RKO (cell line): ENCODE results near the gene COX11.

Experiments
- DNase-seq: peaks from one replicate; pipeline ENCODE4 v3.0.0-alpha.2; 2016; ENCODE audit warnings: low spot score

Gene COX11

GRCh38 chr17:54967621-54968261 lies 713 bp downstream of the COX11 start:
- DNase-seq, result peak; percentile 60

GRCh38 chr17:54956791-54957190 lies 11.7 kb downstream of the COX11 start:
- DNase-seq, result no peak

GRCh38 chr17:54951286-54951685 lies 17.2 kb downstream of the COX11 start:
- no peak for DNase-seq

- no peak for DNase-seq
Measured at GRCh38 chr17:54950116-54950515, 18.3 kb downstream of the COX11 start.

- DNase-seq, result peak; percentile 57
Measured at GRCh38 chr17:54948380-54948779, 20.1 kb downstream of the COX11 start.

GRCh38 chr17:54947396-54947795 lies 21.1 kb downstream of the COX11 start:
- DNase-seq, result no peak

GRCh38 chr17:54945671-54946070 lies 22.8 kb downstream of the COX11 start:
- DNase-seq, result no peak

- DNase-seq, result no peak
Measured at GRCh38 chr17:54945231-54945630, 23.2 kb downstream of the COX11 start.

- DNase-seq, result no peak
Measured at GRCh38 chr17:54944796-54945195, 23.7 kb downstream of the COX11 start.

- DNase-seq, result no peak
Measured at GRCh38 chr17:54941285-54941684, 27.2 kb downstream of the COX11 start.

GRCh38 chr17:54937426-54937825 lies 31.0 kb downstream of the COX11 start:
- DNase-seq, result no peak

- DNase-seq, result no peak
Measured at GRCh38 chr17:54937018-54937417, 31.4 kb downstream of the COX11 start.

GRCh38 chr17:54935471-54935870 lies 33.0 kb downstream of the COX11 start:
- no peak for DNase-seq

- no peak for DNase-seq
Measured at GRCh38 chr17:54933921-54934320, 34.5 kb downstream of the COX11 start.

GRCh38 chr17:54932711-54933110 lies 35.7 kb downstream of the COX11 start:
- DNase-seq, result no peak

GRCh38 chr17:54927525-54927924 lies 40.9 kb downstream of the COX11 start:
- DNase-seq, result no peak

- DNase-seq, result no peak
Measured at GRCh38 chr17:54924405-54924804, 44.0 kb downstream of the COX11 start.

- DNase-seq, result no peak
Measured at GRCh38 chr17:54920819-54921218, 47.6 kb downstream of the COX11 start.

GRCh38 chr17:54919425-54919824 lies 49.0 kb downstream of the COX11 start:
- DNase-seq, result no peak

GRCh38 chr17:54916721-54917120 lies 51.7 kb downstream of the COX11 start:
- DNase-seq, result no peak
